Measurements from ENCODE around the gene ZNF567.

The ZNF567 gene

GRCh38 chr19:36665832-36666231, 21.6 kb upstream of the ZNF567 start:
- TF ChIP-seq POLR2AphosphoS5 (IDR thresholded peaks at IDR 0.05; ENCODE audit: low read depth, low read length), result no peak
- no peak for TF ChIP-seq FOXP2 (optimal IDR thresholded peaks at IDR 0.05; ENCODE audit: borderline replicate concordance, extremely low read depth, extremely low read length, insufficient read depth)
- TF ChIP-seq TAF1 (IDR thresholded peaks at IDR 0.05; ENCODE audit: borderline replicate concordance, insufficient read depth, low read length), result no peak
- no peak for TF ChIP-seq SIN3A (IDR thresholded peaks at IDR 0.05; ENCODE audit: borderline replicate concordance, insufficient read depth, low read length)

GRCh38 chr19:36668646-36669045, 18.8 kb upstream of the ZNF567 start:
- TF ChIP-seq TAF1 (IDR thresholded peaks at IDR 0.05; ENCODE audit: borderline replicate concordance, insufficient read depth, low read length) (no peak), REST (IDR thresholded peaks at IDR 0.05; ENCODE audit: insufficient read depth in 1 of 2, low read depth in 2 of 2, low read length in 2 of 2) (no peak), FOXP2 (optimal IDR thresholded peaks at IDR 0.05; ENCODE audit: borderline replicate concordance, extremely low read depth, extremely low read length, insufficient read depth) (no peak), POLR2AphosphoS5 (IDR thresholded peaks at IDR 0.05; ENCODE audit: low read depth, low read length) (no peak), SIN3A (IDR thresholded peaks at IDR 0.05; ENCODE audit: borderline replicate concordance, insufficient read depth, low read length) (no peak)

DNA sequence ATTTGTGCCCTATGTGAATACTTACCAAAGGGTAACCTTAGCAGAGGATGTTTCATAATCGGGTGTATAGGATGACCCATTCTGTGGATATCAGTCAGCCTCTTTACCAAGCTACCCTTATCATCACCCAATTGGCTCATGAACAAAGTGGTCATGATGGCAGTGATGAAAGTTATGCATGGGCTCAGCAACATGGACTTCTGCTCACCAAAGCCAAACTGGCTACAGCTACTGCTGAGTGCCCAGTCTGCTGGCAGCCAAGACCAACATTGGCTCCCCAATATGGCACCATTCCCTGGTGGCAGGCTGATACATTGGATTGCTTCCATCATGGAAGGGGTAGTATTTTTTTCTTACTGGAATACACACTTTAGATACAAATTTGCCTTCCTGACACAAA, 15.0 kb upstream of the ZNF567 start:
- TF ChIP-seq REST (IDR thresholded peaks at IDR 0.05; ENCODE audit: insufficient read depth in 1 of 2, low read depth in 2 of 2, low read length in 2 of 2), result no peak
- TF ChIP-seq FOXP2 (optimal IDR thresholded peaks at IDR 0.05; ENCODE audit: borderline replicate concordance, extremely low read depth, extremely low read length, insufficient read depth), result no peak
- no peak for TF ChIP-seq TAF1 (IDR thresholded peaks at IDR 0.05; ENCODE audit: borderline replicate concordance, insufficient read depth, low read length)
- TF ChIP-seq POLR2AphosphoS5 (IDR thresholded peaks at IDR 0.05; ENCODE audit: low read depth, low read length), result no peak
- TF ChIP-seq SIN3A (IDR thresholded peaks at IDR 0.05; ENCODE audit: borderline replicate concordance, insufficient read depth, low read length), result no peak

DNA sequence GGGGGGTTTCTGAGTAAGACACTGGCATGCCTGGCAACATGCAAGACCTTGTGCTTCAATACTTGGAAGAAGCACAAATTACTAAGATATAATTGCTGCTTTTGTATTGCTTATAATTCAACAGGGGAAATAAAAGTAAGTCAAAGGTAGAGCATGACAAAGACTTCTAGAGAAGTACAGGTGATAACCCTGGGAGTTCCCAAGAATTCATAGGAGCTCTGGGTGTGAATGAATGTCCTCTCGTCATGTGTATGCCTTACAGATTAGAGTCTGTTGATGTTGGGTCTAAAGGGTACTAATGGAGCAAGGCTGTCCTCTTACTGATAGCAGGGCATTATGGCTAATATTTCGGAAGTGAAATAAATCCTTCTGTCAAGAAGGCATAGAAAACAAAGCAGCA, 13.2 kb upstream of the ZNF567 start:
- TF ChIP-seq FOXP2 (optimal IDR thresholded peaks at IDR 0.05; ENCODE audit: borderline replicate concordance, extremely low read depth, extremely low read length, insufficient read depth) (no peak), TAF1 (IDR thresholded peaks at IDR 0.05; ENCODE audit: borderline replicate concordance, insufficient read depth, low read length) (no peak), REST (IDR thresholded peaks at IDR 0.05; ENCODE audit: insufficient read depth in 1 of 2, low read depth in 2 of 2, low read length in 2 of 2) (no peak), SIN3A (IDR thresholded peaks at IDR 0.05; ENCODE audit: borderline replicate concordance, insufficient read depth, low read length) (no peak), POLR2AphosphoS5 (IDR thresholded peaks at IDR 0.05; ENCODE audit: low read depth, low read length) (no peak)

GRCh38 chr19:36679455-36679854, 8.0 kb upstream of the ZNF567 start:
- TF ChIP-seq POLR2AphosphoS5 (IDR thresholded peaks at IDR 0.05; ENCODE audit: low read depth, low read length) (no peak), SIN3A (IDR thresholded peaks at IDR 0.05; ENCODE audit: borderline replicate concordance, insufficient read depth, low read length) (no peak), REST (IDR thresholded peaks at IDR 0.05; ENCODE audit: insufficient read depth in 1 of 2, low read depth in 2 of 2, low read length in 2 of 2) (no peak), TAF1 (IDR thresholded peaks at IDR 0.05; ENCODE audit: borderline replicate concordance, insufficient read depth, low read length) (no peak), FOXP2 (optimal IDR thresholded peaks at IDR 0.05; ENCODE audit: borderline replicate concordance, extremely low read depth, extremely low read length, insufficient read depth) (no peak)
